ENCODE measurements around the gene THBS2. TPM values are rescaled to one million over a fixed set of nuclear protein-coding genes. Genes with fewer than 3 reads are reported as not detected.

THBS2 gene
- total and polyA plus RNA-seq, 2 of the 8 experiments (the other 6 are each of a cell fraction or from before 2014, with no cell fraction given): 11.0 to 22.5 TPM

GRCh38 chr6:169172456-169172855, 81.2 kb downstream of the THBS2 start:
- Histone ChIP-seq H3K4me1 (replicated peaks in 1 of 4; ENCODE audit: control insufficient read depth in 3 of 4, insufficient read depth in 4 of 4, low read length in 3 of 4) (no peaks in the 10 kb centered on the region), H4K5ac (ENCODE audit: insufficient read length, low read depth, low read length) (no peak overlapping the region), H3K36me3 (ENCODE audit: control insufficient read depth in 2 of 4, insufficient read depth in 4 of 4, low read length in 3 of 4) (no peaks in the 10 kb centered on the region), H3K27me3 (replicated peaks in 1 of 4; ENCODE audit: control insufficient read depth in 3 of 4, extremely low read depth in 1 of 4, insufficient read depth in 3 of 4, low read length in 3 of 4) (no peaks in the 10 kb centered on the region), H2BK120ac (replicated peaks; ENCODE audit: low read depth, low read length) (no peak overlapping the region), H3K14ac (ENCODE audit: insufficient read length) (no peak overlapping the region), H4K91ac (replicated peaks; ENCODE audit: insufficient read length, low read length) (no peak overlapping the region), H3K9ac (replicated peaks in 1 of 4; ENCODE audit: extremely low read depth in 1 of 4, low read depth in 3 of 4, low read length in 3 of 4) (no peak overlapping the region), H2BK20ac (ENCODE audit: low read length) (no peak overlapping the region), H2AFZ (ENCODE audit: low read length) (no peak overlapping the region), H3K4me2 (ENCODE audit: insufficient read depth in 1 of 2, low read depth in 2 of 2, low read length in 2 of 2) (no peak overlapping the region), H3K79me1 (ENCODE audit: low read depth, low read length) (no peaks in the 10 kb centered on the region), H3K18ac (ENCODE audit: extremely low read depth, low read length) (no peak overlapping the region), H3K4ac (replicated peaks; ENCODE audit: insufficient read length, low read depth, low read length) (no peak overlapping the region), H3K23ac (ENCODE audit: insufficient read length) (no peak overlapping the region), H3K23me2 (ENCODE audit: low read depth, low read length) (no peaks in the 10 kb centered on the region), H4K20me1 (replicated peaks in 1 of 2; ENCODE audit: control insufficient read depth in 1 of 2, insufficient read depth in 2 of 2, low read length in 2 of 2) (no peaks in the 10 kb centered on the region), H2BK15ac (ENCODE audit: low read length) (no peak overlapping the region), H3K4me3 (ENCODE audit: extremely low read depth in 1 of 4, insufficient read depth in 2 of 4, low read depth in 3 of 4, low read length in 4 of 4) (no peak overlapping the region), H2BK5ac (ENCODE audit: low read depth, low read length) (no peak overlapping the region), H3K9me3 (ENCODE audit: insufficient read depth in 2 of 2, low read depth in 1 of 2, low read length in 1 of 2) (no peaks in the 10 kb centered on the region), H2AK5ac (ENCODE audit: low read depth, low read length) (no peak overlapping the region), H4K8ac (ENCODE audit: extremely low read depth, insufficient read depth, low read length) (no peak overlapping the region), H3K27ac (ENCODE audit: low read depth, low read length) (no peak overlapping the region), H3K56ac (replicated peaks; ENCODE audit: insufficient read length, low read depth, low read length) (no peak overlapping the region), H2BK12ac (ENCODE audit: low read depth, low read length) (no peak overlapping the region), H3K79me2 (ENCODE audit: control insufficient read depth in 1 of 2, insufficient read depth in 2 of 2, low read length in 2 of 2) (no peaks in the 10 kb centered on the region)
- TF ChIP-seq, protein P1, sequence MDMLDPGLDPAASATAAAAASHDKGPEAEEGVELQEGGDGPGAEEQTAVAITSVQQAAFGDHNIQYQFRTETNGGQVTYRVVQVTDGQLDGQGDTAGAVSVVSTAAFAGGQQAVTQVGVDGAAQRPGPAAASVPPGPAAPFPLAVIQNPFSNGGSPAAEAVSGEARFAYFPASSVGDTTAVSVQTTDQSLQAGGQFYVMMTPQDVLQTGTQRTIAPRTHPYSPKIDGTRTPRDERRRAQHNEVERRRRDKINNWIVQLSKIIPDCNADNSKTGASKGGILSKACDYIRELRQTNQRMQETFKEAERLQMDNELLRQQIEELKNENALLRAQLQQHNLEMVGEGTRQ (IDR thresholded peaks at IDR 0.05; ENCODE audit: low read length): no peak
- no peak for TF ChIP-seq TAF7 (optimal IDR thresholded peaks at IDR 0.05; ENCODE audit: borderline replicate concordance, low read depth, low read length)
- FAIRE-seq (no peak), DNase-seq (ENCODE audit: low read depth in 1 of 2, low spot score in 2 of 2) (no peak)
- POLR2A ChIA-PET (ENCODE audit: partially characterized antibody): no interaction called here
- CTCF ChIA-PET (ENCODE audit: partially characterized antibody): interaction anchor here (1.0 to 1.7 kb wide), 2 partner anchors 15 to 273 kb away, joined by 3 read pairs; no protein-coding TSS in a partner anchor
- WGBS, 2 experiments (ENCODE audit: extremely low coverage in 1 of 2, insufficient coverage in 1 of 2, insufficient read length in 1 of 2, insufficient replicate concordance in 2 of 2, low coverage in 1 of 2, low lambda C conversion rate in 2 of 2, missing lambda C conversion rate in 1 of 2): 85% methylated on average over 12 of the region's 12 CpGs; no CpG with 5 or more reads in 1 of the 2 experiments

Measured in H1 (cell line).